PFSK-1 (cell line): ENCODE data around the gene TTC27.

Source experiments
- FOXP2 ChIP-seq: optimal IDR thresholded peaks from 2 replicates; pipeline ENCODE3; 2011; ENCODE audit warnings: borderline replicate concordance, control low read depth, inconsistent platforms; ENCODE audit not compliant: insufficient read depth; ENCODE audit errors: extremely low read length, extremely low read depth
- POLR2AphosphoS5 ChIP-seq: IDR thresholded peaks from 2 replicates; pipeline ENCODE4 v1.6.1; 2012; ENCODE audit warnings: low read depth, mild to moderate bottlenecking, control low read depth, low read length, moderate library complexity
- SIN3A ChIP-seq: IDR thresholded peaks from 2 replicates; pipeline ENCODE4 v1.6.1; 2012; ENCODE audit warnings: mild to moderate bottlenecking, low read length, moderate library complexity, borderline replicate concordance; ENCODE audit not compliant: insufficient read depth
- TAF1 ChIP-seq: IDR thresholded peaks from 2 replicates; pipeline ENCODE4 v1.6.1; 2012; ENCODE audit warnings: low read length, control low read depth, borderline replicate concordance; ENCODE audit not compliant: insufficient read depth
- TF ChIP-seq, protein P1 (sequence below), 2 experiments: IDR thresholded peaks; 2 replicates each; pipeline versions ENCODE4 v1.6.1 to v1.8.0; 2011 to 2012; ENCODE audit warnings: low read depth in 2 of 2, low read length in 2 of 2, control low read depth in 1 of 2, inconsistent platforms in 1 of 2, mild to moderate bottlenecking in 1 of 2, moderate library complexity in 1 of 2; ENCODE audit not compliant: insufficient read depth in 1 of 2

Gene TTC27

DNA sequence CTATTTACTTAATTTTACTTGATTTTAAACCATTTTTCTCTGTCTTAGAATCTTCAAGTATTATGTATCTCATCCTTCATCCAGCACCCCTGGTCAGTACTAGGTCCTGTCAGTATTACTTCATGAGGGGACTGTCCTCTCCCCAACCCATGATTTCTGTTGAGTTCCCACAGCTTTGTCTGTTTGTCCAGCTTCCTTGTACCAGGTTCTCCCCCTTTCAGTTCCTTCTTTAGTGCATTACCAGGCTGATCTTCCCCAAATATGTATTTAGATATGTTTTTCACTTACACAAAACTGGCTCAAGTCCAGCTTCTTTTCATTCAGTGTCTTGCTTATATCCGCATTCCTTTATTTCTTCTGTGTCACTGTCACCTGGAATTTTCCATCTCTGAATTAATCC lies 13.8 kb upstream of the TTC27 start:
- no peak for TF ChIP-seq POLR2AphosphoS5
- TF ChIP-seq SIN3A = no peak
- TF ChIP-seq, protein P1, sequence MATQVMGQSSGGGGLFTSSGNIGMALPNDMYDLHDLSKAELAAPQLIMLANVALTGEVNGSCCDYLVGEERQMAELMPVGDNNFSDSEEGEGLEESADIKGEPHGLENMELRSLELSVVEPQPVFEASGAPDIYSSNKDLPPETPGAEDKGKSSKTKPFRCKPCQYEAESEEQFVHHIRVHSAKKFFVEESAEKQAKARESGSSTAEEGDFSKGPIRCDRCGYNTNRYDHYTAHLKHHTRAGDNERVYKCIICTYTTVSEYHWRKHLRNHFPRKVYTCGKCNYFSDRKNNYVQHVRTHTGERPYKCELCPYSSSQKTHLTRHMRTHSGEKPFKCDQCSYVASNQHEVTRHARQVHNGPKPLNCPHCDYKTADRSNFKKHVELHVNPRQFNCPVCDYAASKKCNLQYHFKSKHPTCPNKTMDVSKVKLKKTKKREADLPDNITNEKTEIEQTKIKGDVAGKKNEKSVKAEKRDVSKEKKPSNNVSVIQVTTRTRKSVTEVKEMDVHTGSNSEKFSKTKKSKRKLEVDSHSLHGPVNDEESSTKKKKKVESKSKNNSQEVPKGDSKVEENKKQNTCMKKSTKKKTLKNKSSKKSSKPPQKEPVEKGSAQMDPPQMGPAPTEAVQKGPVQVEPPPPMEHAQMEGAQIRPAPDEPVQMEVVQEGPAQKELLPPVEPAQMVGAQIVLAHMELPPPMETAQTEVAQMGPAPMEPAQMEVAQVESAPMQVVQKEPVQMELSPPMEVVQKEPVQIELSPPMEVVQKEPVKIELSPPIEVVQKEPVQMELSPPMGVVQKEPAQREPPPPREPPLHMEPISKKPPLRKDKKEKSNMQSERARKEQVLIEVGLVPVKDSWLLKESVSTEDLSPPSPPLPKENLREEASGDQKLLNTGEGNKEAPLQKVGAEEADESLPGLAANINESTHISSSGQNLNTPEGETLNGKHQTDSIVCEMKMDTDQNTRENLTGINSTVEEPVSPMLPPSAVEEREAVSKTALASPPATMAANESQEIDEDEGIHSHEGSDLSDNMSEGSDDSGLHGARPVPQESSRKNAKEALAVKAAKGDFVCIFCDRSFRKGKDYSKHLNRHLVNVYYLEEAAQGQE (IDR thresholded peaks at IDR 0.05; ENCODE audit: insufficient read depth in 1 of 2, low read depth in 2 of 2, low read length in 2 of 2) = no peak
- no peak for TF ChIP-seq FOXP2

DNA sequence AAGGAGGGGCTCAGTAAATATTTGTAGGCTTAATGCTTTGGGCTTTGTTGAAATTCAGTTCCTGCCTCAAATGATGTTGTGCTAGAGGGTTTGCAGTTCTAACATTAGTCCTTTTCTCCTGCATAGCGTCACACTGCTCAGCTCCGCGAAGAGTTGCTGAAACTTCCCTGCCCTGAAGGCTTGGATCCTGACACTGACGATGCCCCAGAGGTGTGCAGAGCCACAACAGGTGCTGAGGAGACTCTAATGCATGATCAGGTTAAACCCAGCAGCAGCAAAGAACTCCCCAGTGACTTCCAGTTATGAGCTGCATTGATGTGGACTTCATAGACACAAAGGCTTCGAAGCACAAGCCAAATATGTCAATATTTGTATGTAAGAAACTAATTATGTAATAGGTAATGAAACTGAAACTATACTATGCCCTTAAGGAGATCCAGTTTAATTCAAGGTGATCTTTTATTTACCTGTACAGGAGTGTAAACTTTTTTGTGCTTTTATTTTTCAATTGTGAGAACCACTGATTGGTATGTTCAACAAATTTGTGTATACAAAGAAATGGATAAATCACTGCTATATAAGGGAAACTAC lies 10.2 kb upstream of the TTC27 start:
- TF ChIP-seq TAF1 (no peak), POLR2AphosphoS5 (no peak), FOXP2 (no peak), SIN3A (no peak)
- TF ChIP-seq, protein P1 (IDR thresholded peaks at IDR 0.05; ENCODE audit: insufficient read depth in 1 of 2, low read depth in 2 of 2, low read length in 2 of 2) = no peak

DNA sequence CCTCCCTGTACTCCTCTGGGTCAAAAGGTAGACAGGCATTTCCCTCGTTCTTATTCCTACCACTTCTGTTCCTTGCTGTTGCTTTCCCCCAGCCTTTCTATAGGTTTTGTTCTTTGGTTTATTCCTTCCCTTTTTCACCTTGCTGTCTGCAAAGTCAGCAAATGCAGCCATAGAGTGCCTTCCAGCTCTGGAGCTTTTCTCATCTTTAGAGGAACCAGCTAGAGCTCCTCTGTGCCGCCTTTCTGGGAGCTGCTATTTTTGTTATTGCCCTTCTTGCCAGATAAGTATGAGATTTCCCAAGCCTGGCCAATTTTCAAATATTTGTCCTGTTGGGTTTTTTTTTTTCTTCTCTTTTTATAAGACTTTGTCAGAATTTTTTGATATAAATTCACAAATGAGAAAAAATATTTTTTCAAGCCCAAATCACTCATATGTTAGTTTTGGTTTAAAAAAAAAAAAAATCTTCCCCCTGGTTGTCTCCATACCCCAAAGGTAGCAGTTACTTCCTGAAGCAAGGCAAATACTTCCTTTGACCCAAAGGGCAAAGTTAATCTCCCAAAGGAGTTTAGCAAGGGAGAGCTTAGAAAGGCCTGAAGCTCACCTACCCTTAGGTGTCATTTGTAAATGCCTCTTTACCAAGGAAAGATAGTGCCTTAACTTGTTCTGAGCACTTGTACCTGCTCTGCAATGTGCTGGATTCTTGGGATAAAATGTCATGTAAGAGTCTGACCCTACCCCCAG lies 5.1 kb upstream of the TTC27 start:
- TF ChIP-seq, protein P1 (IDR thresholded peaks at IDR 0.05; ENCODE audit: insufficient read depth in 1 of 2, low read depth in 2 of 2, low read length in 2 of 2) = no peak
- TF ChIP-seq FOXP2 (no peak), POLR2AphosphoS5 (no peak), SIN3A (no peak), TAF1 (no peak)

DNA sequence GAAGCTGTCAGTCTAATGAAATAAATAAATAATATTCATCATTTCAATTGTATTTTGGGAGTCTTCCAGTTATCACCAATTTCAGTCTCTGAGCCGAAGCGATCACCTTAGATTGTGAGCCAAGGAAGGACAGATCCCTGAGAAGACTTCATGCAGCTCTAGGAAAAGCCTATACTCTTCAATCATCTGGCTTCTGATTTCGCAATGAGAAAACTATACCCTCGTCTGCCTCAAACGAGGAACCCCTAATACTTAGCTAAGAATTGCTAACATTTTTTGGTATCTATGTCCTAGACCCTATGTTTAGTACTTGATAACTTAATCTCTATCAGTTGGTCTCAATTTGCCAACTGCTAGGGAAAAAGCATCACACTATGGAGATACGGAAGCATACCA lies 4.5 kb upstream of the TTC27 start:
- TF ChIP-seq FOXP2 (no peak), SIN3A (no peak), TAF1 (no peak), POLR2AphosphoS5 (no peak)
- TF ChIP-seq, protein P1 (IDR thresholded peaks at IDR 0.05; ENCODE audit: insufficient read depth in 1 of 2, low read depth in 2 of 2, low read length in 2 of 2) = no peak

DNA sequence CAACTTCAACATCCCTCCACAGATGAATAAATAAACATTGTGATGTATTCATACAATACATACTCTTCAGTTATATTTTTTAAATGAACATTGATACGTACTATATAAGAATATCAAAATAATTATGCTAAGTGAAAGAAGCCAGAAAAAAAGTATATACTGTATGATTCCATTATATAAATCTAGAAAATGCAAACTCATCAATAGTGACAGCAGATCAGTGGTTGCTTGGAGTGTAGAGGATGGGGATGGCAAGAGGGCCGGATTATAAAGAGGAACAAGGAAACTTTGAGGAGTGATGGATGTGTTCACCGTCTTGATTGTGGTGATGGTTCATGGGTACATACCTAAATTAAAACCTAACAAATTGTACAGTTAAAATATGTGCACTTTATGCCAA lies 3.0 kb upstream of the TTC27 start:
- TF ChIP-seq POLR2AphosphoS5 = no peak
